ENCODE data around the gene SATB1. TPM values are rescaled to one million over a fixed set of nuclear protein-coding genes. Genes with fewer than 3 reads are reported as not detected.

Gene SATB1
- total and polyA plus RNA-seq, 2 of the 4 experiments (the other 2 are of a cell fraction), result 7.5 to 10.7 TPM

GRCh38 chr3:18366258-18366657 lies 58.9 kb downstream of the SATB1 start:
- Histone ChIP-seq H3K4me3 (ENCODE audit: insufficient read depth, low read depth, low read length) (no peak overlapping the region), H3K23ac (ENCODE audit: low read depth, low read length) (no peak overlapping the region), H3K9me3 (ENCODE audit: control insufficient read depth, insufficient read depth, low read length) (no peaks in the 10 kb centered on the region), H3K79me1 (ENCODE audit: low read depth in 1 of 2, low read length in 2 of 2) (no peaks in the 10 kb centered on the region), H3K27me3 (ENCODE audit: control insufficient read depth, insufficient read depth, low read length) (no peaks in the 10 kb centered on the region), H2BK20ac (ENCODE audit: low read depth, low read length) (no peak overlapping the region), H3K18ac (ENCODE audit: low read depth, low read length) (no peak overlapping the region), H3K9ac (ENCODE audit: low read depth, low read length) (no peak overlapping the region), H3K9me1 (ENCODE audit: insufficient read depth, low read length) (no peaks in the 10 kb centered on the region), H2AK5ac (ENCODE audit: low read depth, low read length) (no peak overlapping the region), H3K27ac (ENCODE audit: insufficient read depth, low read length) (no peak overlapping the region), H2AFZ (replicated peaks; ENCODE audit: low read length, poor library complexity) (no peak overlapping the region), H2BK5ac (ENCODE audit: low read depth, low read length, poor library complexity, severe bottlenecking) (no peak overlapping the region), H2BK15ac (ENCODE audit: low read depth, low read length) (no peak overlapping the region), H2AK9ac (replicated peaks; ENCODE audit: low read depth, low read length, poor library complexity) (no peak overlapping the region), H3K4ac (ENCODE audit: low read depth, low read length) (no peak overlapping the region), H3K56ac (ENCODE audit: extremely low read depth, insufficient read depth, low read length) (no peak overlapping the region), H2BK120ac (ENCODE audit: low read depth, low read length) (no peak overlapping the region), H4K20me1 (ENCODE audit: insufficient read depth, low read length) (no peaks in the 10 kb centered on the region), H3K4me2 (ENCODE audit: low read depth, low read length) (no peak overlapping the region), H3K36me3 (ENCODE audit: control insufficient read depth, insufficient read depth, low read length) (no peaks in the 10 kb centered on the region), H4K91ac (ENCODE audit: insufficient read depth, low read depth, low read length) (no peak overlapping the region), H3K14ac (replicated peaks; ENCODE audit: low read depth, low read length) (no peak overlapping the region), H4K5ac (ENCODE audit: low read depth, low read length) (no peak overlapping the region), H3K4me1 (ENCODE audit: control insufficient read depth, insufficient read depth, low read length) (no peaks in the 10 kb centered on the region), H4K8ac (ENCODE audit: low read depth in 2 of 2, low read length in 2 of 2) (no peak overlapping the region)
- intact Hi-C loops (cut with micrococcal nuclease), result no loop called here
- ChIA-PET CTCF (no interaction called here), POLR2A (ENCODE audit: unreplicated experiment) (no interaction called here)
- ATAC-seq (ENCODE audit: low read depth), result no peak
- no peak for DNase-seq
- TF ChIP-seq RAD21 (IDR thresholded peaks at IDR 0.05; ENCODE audit: low read length), result no peak
- TF ChIP-seq CTCF (conservative IDR thresholded peaks at IDR 0.05; ENCODE audit: low read depth, low read length), result no peak
- no peak for TF ChIP-seq BHLHE40 (IDR thresholded peaks at IDR 0.05; ENCODE audit: low read depth, low read length)
- TF ChIP-seq MXI1 (IDR thresholded peaks at IDR 0.05; ENCODE audit: borderline replicate concordance, low read depth, low read length), result no peak
- no peak for TF ChIP-seq NFE2L2 (IDR thresholded peaks at IDR 0.05; ENCODE audit: low read depth, low read length)
- TF ChIP-seq CEBPB (IDR thresholded peaks at IDR 0.05; ENCODE audit: low read depth, low read length), result no peak
- TF ChIP-seq, protein P1, sequence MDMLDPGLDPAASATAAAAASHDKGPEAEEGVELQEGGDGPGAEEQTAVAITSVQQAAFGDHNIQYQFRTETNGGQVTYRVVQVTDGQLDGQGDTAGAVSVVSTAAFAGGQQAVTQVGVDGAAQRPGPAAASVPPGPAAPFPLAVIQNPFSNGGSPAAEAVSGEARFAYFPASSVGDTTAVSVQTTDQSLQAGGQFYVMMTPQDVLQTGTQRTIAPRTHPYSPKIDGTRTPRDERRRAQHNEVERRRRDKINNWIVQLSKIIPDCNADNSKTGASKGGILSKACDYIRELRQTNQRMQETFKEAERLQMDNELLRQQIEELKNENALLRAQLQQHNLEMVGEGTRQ (IDR thresholded peaks at IDR 0.05; ENCODE audit: low read depth, low read length), result no peak
- TF ChIP-seq RFX5 (IDR thresholded peaks at IDR 0.05; ENCODE audit: low read depth, low read length), result no peak
- TF ChIP-seq POLR2A (IDR thresholded peaks at IDR 0.05; ENCODE audit: low read depth, low read length), result no peak
- TF ChIP-seq SMC3 (IDR thresholded peaks at IDR 0.05; ENCODE audit: low read depth, low read length), result no peak
- WGBS, 2 experiments (ENCODE audit: extremely low coverage in 2 of 2, insufficient read length in 1 of 2), result no CpG with 5 or more reads among the region's 3 CpGs
- in situ Hi-C loops (cut with MboI; ENCODE audit: low sequenced_read_pairs), result no loop called here
- no TSS peak for BruUV-seq (replicated peaks)
- dilution Hi-C loops (cut with HindIII; ENCODE audit: low sequenced_read_pairs, unreplicated experiment), result no loop called here

Data from IMR-90 (cell line).